HepG2 (cell line): ENCODE measurements around the gene CYSLTR2. TPM values are rescaled to one million over a fixed set of nuclear protein-coding genes. Genes with fewer than 3 reads are reported as not detected.

Source experiments
- ATAC-seq: fragments of 200-7000 bp; cut with Tn5 transposase; 3 replicates; pipeline ENCODE4 v1.9.1; 2020; ENCODE audit warnings: mild to moderate bottlenecking, moderate library complexity
- BruUV-seq: library from RNA; stranded (reverse); fragments of 400-500 nt; replicated peaks from 2 replicates; lab custom pipeline; 2021; lab: Mats Ljungman, UMichigan
- CTCF ChIA-PET: fragments of 300-600 bp; formaldehyde crosslinking; extraction: SDS; loops from one replicate; lab custom pipeline; 2021; ENCODE audit warnings: low total read pairs, inconsistent platforms, low intra/inter-chr PET ratio; lab: Yijun Ruan, JAX
- POLR2A ChIA-PET: fragments of 350-600 bp; sonication (Branson Sonifier 250); formaldehyde crosslinking; loops from one replicate; lab custom pipeline; 2020; ENCODE audit warnings: antibody characterized with exemption, inconsistent platforms; lab: Yijun Ruan, JAX
- DNase-seq: peaks from one replicate; pipeline ENCODE4 v3.0.0-alpha.2; 2015; ENCODE audit warnings: low spot score
- FAIRE-seq: peaks from 3 replicates; lab custom pipeline; 2011; peaks lifted over from hg19 to GRCh38; lab: Jason Lieb, UNC
- H2AFZ ChIP-seq: one replicate; pipeline ENCODE4 v1.6.1; 2011; ENCODE audit warnings: low read length, inconsistent platforms
- H3K27ac ChIP-seq: fragments of 300-600 bp; 3 replicates; pipeline ENCODE4 v1.8.0; 2011; ENCODE audit warnings: mixed run types, mild to moderate bottlenecking, mixed read lengths, low read length, inconsistent platforms; ENCODE audit not compliant: insufficient read depth; ENCODE audit errors: extremely low read length
- H3K27me3 ChIP-seq, 2 experiments: fragments of 200-600 bp in 1 of 2; 2 replicates in 1 of 2; 3 replicates in 1 of 2; pipeline versions ENCODE4 v1.6.0 to v1.8.0; 2011; ENCODE audit warnings: low read length in 2 of 2, mild to moderate bottlenecking in 2 of 2, moderate library complexity in 2 of 2, inconsistent platforms in 1 of 2; ENCODE audit not compliant: insufficient read depth in 2 of 2, control insufficient read depth in 1 of 2
- H3K36me3 ChIP-seq, 2 experiments: fragments of 200-600 bp in 1 of 2; replicated peaks in 1 of 2; 2 replicates in 1 of 2; 3 replicates in 1 of 2; pipeline versions ENCODE4 v1.5.1 to v1.8.0; 2011; ENCODE audit warnings: low read length in 2 of 2, inconsistent platforms in 1 of 2; ENCODE audit not compliant: insufficient read depth in 2 of 2, control insufficient read depth in 1 of 2
- H3K4me1 ChIP-seq: 2 replicates; pipeline ENCODE4 v1.5.1; 2012; ENCODE audit warnings: low read length, inconsistent platforms; ENCODE audit not compliant: insufficient read depth
- H3K4me2 ChIP-seq: 2 replicates; pipeline ENCODE4 v1.6.0; 2011; ENCODE audit warnings: low read depth, low read length, inconsistent platforms
- H3K4me3 ChIP-seq, 3 experiments: fragments of 200-600 bp in 1 of 3; sonication (generic), shearing (Covaris generic) in 1 of 3; replicated peaks in 1 of 3; 2 replicates each; pipeline ENCODE4 v1.5.1; 2011 to 2016; ENCODE audit warnings: low read length in 3 of 3, inconsistent platforms in 2 of 3, low read depth in 2 of 3, mild to moderate bottlenecking in 2 of 3, control low read depth in 1 of 3, mixed read lengths in 1 of 3; ENCODE audit not compliant: insufficient read depth in 1 of 3
- H3K79me2 ChIP-seq: one replicate; pipeline ENCODE4 v1.6.1; 2011; ENCODE audit warnings: low read length, inconsistent platforms; ENCODE audit not compliant: insufficient read depth
- H3K9ac ChIP-seq: 2 replicates; pipeline ENCODE4 v1.6.0; 2011; ENCODE audit warnings: mild to moderate bottlenecking, low read depth, low read length, inconsistent platforms; ENCODE audit not compliant: insufficient read depth
- H3K9me3 ChIP-seq: 2 replicates; pipeline ENCODE4 v1.5.1; 2012; ENCODE audit warnings: mild to moderate bottlenecking, low read length
- H4K20me1 ChIP-seq: 2 replicates; pipeline ENCODE4 v1.6.0; 2011; ENCODE audit warnings: inconsistent platforms, mild to moderate bottlenecking, low read length, moderate library complexity; ENCODE audit not compliant: insufficient read depth
- CEBPG ChIP-seq: IDR thresholded peaks from 2 replicates; pipeline ENCODE4 v1.6.1; 2016
- FOXA3 ChIP-seq: IDR thresholded peaks from 2 replicates; pipeline ENCODE4 v1.6.1; 2016; ENCODE audit warnings: missing genetic modification reagents, missing compliant biosample characterization
- HOXA5 ChIP-seq: sonication (generic); formaldehyde crosslinking; IDR thresholded peaks from 2 replicates; pipeline ENCODE4 v1.4.0; 2020; ENCODE audit warnings: missing genetic modification reagents
- POLR2AphosphoS2 ChIP-seq: IDR thresholded peaks from 2 replicates; pipeline ENCODE4 v1.6.1; 2011; ENCODE audit warnings: low read depth, low read length, improper control_type of control experiment
- RAD21 ChIP-seq: fragments of 450-650 bp; formaldehyde crosslinking; IDR thresholded peaks from 2 replicates; pipeline ENCODE4 v1.5.0; 2020; ENCODE audit warnings: mild to moderate bottlenecking
- SMC3 ChIP-seq: IDR thresholded peaks from 2 replicates; pipeline ENCODE4 v1.6.1; 2011; ENCODE audit warnings: low read length, improper control_type of control experiment
- STAG1 ChIP-seq: sonication (generic); formaldehyde crosslinking; IDR thresholded peaks from 2 replicates; pipeline ENCODE4 v1.4.0; 2020; ENCODE audit warnings: missing genetic modification reagents
- TFAP4 ChIP-seq: sonication (generic); IDR thresholded peaks from 2 replicates; pipeline ENCODE4 v1.6.1; 2016; ENCODE audit warnings: low read depth, borderline replicate concordance
- WGBS: methylation state at CpG from one replicate; pipeline ENCODE4 v1.1.6; 2017; ENCODE audit warnings: low lambda C conversion rate; 5-methylcytosine and 5-hydroxymethylcytosine counted together
- in situ Hi-C: cut with HindIII; loops from 2 replicates; pipeline ENCODE4 v1.10.0; 2017; ENCODE audit warnings: low pct_unique_long_range_greater_than_20kb; ENCODE audit not compliant: extremely low pct_ligation_motif_present
- intact Hi-C: fragments of 100-400 bp; cut with micrococcal nuclease; formaldehyde crosslinking; loops from one replicate; pipeline ENCODE4 v1.10.0; 2022; ENCODE audit not compliant: unreplicated experiment
- polyA plus RNA-seq, 8 experiments: library from polyadenylated mRNA; depleted of rRNA in 3 of 8; stranded (reverse) in 7 of 8; unstranded in 1 of 8; fragments of >200 nt; fragmentation: Illumina TruSeq in 4 of 8; extraction: Trizol in 4 of 8; gene quantifications; 2 replicates each; pipeline versions ENCODE4 v1.2.1 to v1.2.3, GENCODE V29; 2011 to 2016; ENCODE audit warnings: low read depth in 4 of 8, missing spikeins in 1 of 8, mixed read lengths in 1 of 8; ENCODE audit not compliant: insufficient read depth in 1 of 8
- total RNA-seq, 5 experiments: library from RNA; depleted of rRNA; stranded (reverse); fragments of >200 nt; fragmentation: Illumina TruSeq; extraction: Trizol; gene quantifications; 2 replicates each; pipeline ENCODE4 v1.2.3, GENCODE V29; 2016; ENCODE audit warnings: low read depth in 1 of 5
- TF ChIP-seq, protein P1 (sequence below): sonication (generic); formaldehyde crosslinking; IDR thresholded peaks from 2 replicates; pipeline ENCODE4 v1.4.0; 2020; ENCODE audit warnings: missing genetic modification reagents, mild to moderate bottlenecking, borderline replicate concordance
- TF ChIP-seq, protein P2 (sequence below): sonication (generic); formaldehyde crosslinking; IDR thresholded peaks from 2 replicates; pipeline ENCODE4 v1.5.0; 2020; ENCODE audit warnings: mild to moderate bottlenecking, missing genetic modification reagents, moderate library complexity

Gene CYSLTR2
- total and polyA plus RNA-seq, 2 of the 13 experiments (the other 11 are each of a cell fraction or from before 2014, with no cell fraction given): not detected

DNA sequence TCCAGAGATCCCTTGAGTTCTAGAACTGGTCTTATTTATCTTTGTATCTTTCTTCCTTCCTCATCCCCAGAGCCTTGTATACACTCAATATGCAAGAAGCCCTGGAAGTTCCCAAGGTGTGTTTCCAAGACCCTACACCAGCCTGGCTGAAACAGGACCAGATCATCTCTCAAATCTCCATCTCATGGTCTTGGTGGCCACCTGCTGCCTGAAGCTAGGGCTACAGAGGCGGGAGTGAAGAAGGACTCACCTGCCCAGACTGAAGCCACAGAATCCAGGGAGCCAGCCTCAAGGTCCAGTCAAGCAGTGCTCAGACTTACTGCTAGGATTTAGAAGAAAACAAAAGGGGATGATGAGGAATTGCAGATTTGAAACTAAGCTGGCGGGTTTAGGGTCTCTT is 6.1 kb upstream of the CYSLTR2 start:
- FAIRE-seq (no peak), DNase-seq (peak; percentile 34), ATAC-seq (peak; percentile 92)
- TF ChIP-seq, protein P1, sequence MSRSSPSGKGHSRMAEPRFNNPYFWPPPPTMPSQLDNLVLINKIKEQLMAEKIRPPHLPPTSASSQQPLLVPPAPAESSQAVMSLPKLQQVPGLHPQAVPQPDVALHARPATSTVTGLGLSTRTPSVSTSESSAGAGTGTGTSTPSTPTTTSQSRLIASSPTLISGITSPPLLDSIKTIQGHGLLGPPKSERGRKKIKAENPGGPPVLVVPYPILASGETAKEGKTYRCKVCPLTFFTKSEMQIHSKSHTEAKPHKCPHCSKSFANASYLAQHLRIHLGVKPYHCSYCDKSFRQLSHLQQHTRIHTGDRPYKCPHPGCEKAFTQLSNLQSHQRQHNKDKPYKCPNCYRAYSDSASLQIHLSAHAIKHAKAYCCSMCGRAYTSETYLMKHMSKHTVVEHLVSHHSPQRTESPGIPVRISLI (CRISPR knock-in tag): no peak
- no peak for TF ChIP-seq CEBPG
- no peak for TF ChIP-seq HOXA5
- peak; percentile 73 for TF ChIP-seq SMC3
- TF ChIP-seq FOXA3: 0 out of 2 replicates have a peak, but pooled peaks have one; percentile 8
- TF ChIP-seq, protein P2, sequence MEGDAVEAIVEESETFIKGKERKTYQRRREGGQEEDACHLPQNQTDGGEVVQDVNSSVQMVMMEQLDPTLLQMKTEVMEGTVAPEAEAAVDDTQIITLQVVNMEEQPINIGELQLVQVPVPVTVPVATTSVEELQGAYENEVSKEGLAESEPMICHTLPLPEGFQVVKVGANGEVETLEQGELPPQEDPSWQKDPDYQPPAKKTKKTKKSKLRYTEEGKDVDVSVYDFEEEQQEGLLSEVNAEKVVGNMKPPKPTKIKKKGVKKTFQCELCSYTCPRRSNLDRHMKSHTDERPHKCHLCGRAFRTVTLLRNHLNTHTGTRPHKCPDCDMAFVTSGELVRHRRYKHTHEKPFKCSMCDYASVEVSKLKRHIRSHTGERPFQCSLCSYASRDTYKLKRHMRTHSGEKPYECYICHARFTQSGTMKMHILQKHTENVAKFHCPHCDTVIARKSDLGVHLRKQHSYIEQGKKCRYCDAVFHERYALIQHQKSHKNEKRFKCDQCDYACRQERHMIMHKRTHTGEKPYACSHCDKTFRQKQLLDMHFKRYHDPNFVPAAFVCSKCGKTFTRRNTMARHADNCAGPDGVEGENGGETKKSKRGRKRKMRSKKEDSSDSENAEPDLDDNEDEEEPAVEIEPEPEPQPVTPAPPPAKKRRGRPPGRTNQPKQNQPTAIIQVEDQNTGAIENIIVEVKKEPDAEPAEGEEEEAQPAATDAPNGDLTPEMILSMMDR (CRISPR knock-in tag): peak; percentile 85
- TF ChIP-seq RAD21 (CRISPR knock-in tag): peak; percentile 54
- TF ChIP-seq STAG1 (CRISPR knock-in tag): peak; percentile 93
- TF ChIP-seq POLR2AphosphoS2: no peak
- no peak for TF ChIP-seq TFAP4
- Histone ChIP-seq H3K4me3 (no peak overlapping the region), H3K79me2 (no peaks in the 10 kb centered on the region), H3K27me3 (peaks cover 0 to 10% of the 10 kb centered on the region in 2 experiments; a peak in 1 of 5 replicates), H3K9me3 (no peaks in the 10 kb centered on the region), H3K9ac (no peak overlapping the region), H3K27ac (no peak overlapping the region), H3K4me1 (no peaks in the 10 kb centered on the region; the same call in 1 of the 2 replicates), H2AFZ (no peak overlapping the region), H3K4me2 (no peak overlapping the region), H3K36me3 (no peaks in the 10 kb centered on the region), H4K20me1 (no peaks in the 10 kb centered on the region)
- ChIA-PET CTCF (interaction anchor here (3.2 kb wide), 1 partner anchor 52 kb away, joined by 28 read pairs; no protein-coding TSS in a partner anchor), POLR2A (no interaction called here)
- BruUV-seq: no TSS peak
- intact Hi-C loops: loop anchor here (1.0 kb wide), 1 partner anchor 52 kb away; no protein-coding TSS in a partner anchor
- in situ Hi-C loops: loop anchor here (5.0 kb wide), 1 partner anchor 50 kb away; no protein-coding TSS in a partner anchor
- 11% methylated on average over 2 of the region's 2 CpGs for WGBS
